PC-3 (cell line): ENCODE data around the gene UBA5. TPM values are rescaled to one million over a fixed set of nuclear protein-coding genes. Genes with fewer than 3 reads are reported as not detected.

ENCODE experiments used
- ATAC-seq: fragments of 200-7000 bp; cut with Tn5 transposase; 2 replicates; pipeline ENCODE4 v1.9.1; 2020; ENCODE audit warnings: mild to moderate bottlenecking, moderate library complexity
- BruUV-seq: library from RNA; stranded (reverse); fragments of 400-500 nt; replicated peaks from 2 replicates; lab custom pipeline; 2021; lab: Mats Ljungman, UMichigan
- CTCF ChIA-PET: fragments of 300-600 bp; sonication (Branson Sonifier 250); formaldehyde crosslinking; loops from one replicate; lab custom pipeline; 2022; ENCODE audit warnings: antibody characterized with exemption; lab: Charles Lee
- POLR2A ChIA-PET: fragments of 300-600 bp; sonication (Branson Sonifier 250); formaldehyde crosslinking; loops from one replicate; lab custom pipeline; 2022; ENCODE audit warnings: antibody characterized with exemption; ENCODE audit not compliant: unreplicated experiment; lab: Charles Lee
- DNase-seq: peaks from one replicate; pipeline ENCODE4 v3.0.0-alpha.2; 2015
- H2AFZ ChIP-seq: fragments of 300-600 bp; sonication (generic); 2 replicates; pipeline ENCODE4 v1.6.0; 2016; ENCODE audit warnings: antibody characterized with exemption, low read length
- H3F3A ChIP-seq: fragments of 300-600 bp; sonication (generic); one replicate; pipeline ENCODE4 v1.6.0; 2017; ENCODE audit warnings: antibody characterized with exemption, low read length, control low read depth, mild to moderate bottlenecking; ENCODE audit not compliant: unreplicated experiment
- H3K27ac ChIP-seq: fragments of 300-600 bp; sonication (generic); 2 replicates; pipeline ENCODE4 v1.5.1; 2016; ENCODE audit warnings: mild to moderate bottlenecking, low read length
- H3K27me3 ChIP-seq: fragments of 300-600 bp; sonication (generic); 2 replicates; pipeline ENCODE4 v1.6.1; 2016; ENCODE audit warnings: low read length, mixed read lengths
- H3K36me3 ChIP-seq: fragments of 300-600 bp; sonication (generic); 2 replicates; pipeline ENCODE4 v1.6.1; 2016; ENCODE audit warnings: low read depth, mixed run types, low read length, mixed read lengths
- H3K4me1 ChIP-seq: fragments of 300-600 bp; sonication (generic); 2 replicates; pipeline ENCODE4 v1.5.1; 2016; ENCODE audit warnings: low read length; ENCODE audit not compliant: insufficient read depth
- H3K4me2 ChIP-seq: fragments of 300-600 bp; sonication (generic); 2 replicates; pipeline ENCODE4 v1.6.0; 2016; ENCODE audit warnings: low read length
- H3K4me3 ChIP-seq: fragments of 300-600 bp; sonication (generic); 2 replicates; pipeline ENCODE4 v1.5.1; 2016; ENCODE audit warnings: mild to moderate bottlenecking, low read length, mixed read lengths
- H3K79me2 ChIP-seq: fragments of 300-600 bp; sonication (generic); 2 replicates; pipeline ENCODE4 v1.6.1; 2017; ENCODE audit warnings: low read length, mixed read lengths
- H3K9ac ChIP-seq: fragments of 300-600 bp; sonication (generic); 2 replicates; pipeline ENCODE4 v1.6.0; 2016; ENCODE audit warnings: mild to moderate bottlenecking, low read length
- H3K9me2 ChIP-seq: fragments of 300-600 bp; sonication (generic); replicated peaks from 2 replicates; pipeline ENCODE4 v1.6.1; 2016; ENCODE audit warnings: mixed run types, low read length, mixed read lengths
- H3K9me3 ChIP-seq: fragments of 300-600 bp; sonication (generic); 2 replicates; pipeline ENCODE4 v1.6.1; 2016; ENCODE audit warnings: low read length, mixed read lengths
- H4K20me1 ChIP-seq: fragments of 300-600 bp; sonication (generic); 2 replicates; pipeline ENCODE4 v1.6.1; 2016; ENCODE audit warnings: low read length, mixed read lengths
- CTCF ChIP-seq: fragments of 300-600 bp; sonication (generic); conservative IDR thresholded peaks from 2 replicates; pipeline ENCODE4 v1.5.1; 2017; ENCODE audit warnings: antibody characterized with exemption, low read depth, mild to moderate bottlenecking, low read length
- EZH2 ChIP-seq: fragments of 300-600 bp; sonication (generic); IDR thresholded peaks from one replicate; pipeline ENCODE4 v1.6.1; 2017; ENCODE audit warnings: antibody characterized with exemption, mild to moderate bottlenecking, low read length; ENCODE audit not compliant: unreplicated experiment
- EZH2phosphoT487 ChIP-seq: fragments of 300-600 bp; sonication (generic); IDR thresholded peaks from 2 replicates; pipeline ENCODE4 v1.6.1; 2018; ENCODE audit warnings: mild to moderate bottlenecking, antibody characterized with exemption, low read length, borderline replicate concordance
- intact Hi-C: fragments of 100-400 bp; cut with micrococcal nuclease; formaldehyde crosslinking; loops from 2 replicates; pipeline ENCODE4 v1.9.0; 2023
- total RNA-seq: library from RNA; depleted of rRNA; stranded (reverse); fragments of >200 nt; gene quantifications from 2 replicates; pipeline ENCODE4 v1.2.3, GENCODE V29; 2014

UBA5 gene
- total RNA-seq, 1 experiment from 2014 or later: 78.7 TPM

DNA sequence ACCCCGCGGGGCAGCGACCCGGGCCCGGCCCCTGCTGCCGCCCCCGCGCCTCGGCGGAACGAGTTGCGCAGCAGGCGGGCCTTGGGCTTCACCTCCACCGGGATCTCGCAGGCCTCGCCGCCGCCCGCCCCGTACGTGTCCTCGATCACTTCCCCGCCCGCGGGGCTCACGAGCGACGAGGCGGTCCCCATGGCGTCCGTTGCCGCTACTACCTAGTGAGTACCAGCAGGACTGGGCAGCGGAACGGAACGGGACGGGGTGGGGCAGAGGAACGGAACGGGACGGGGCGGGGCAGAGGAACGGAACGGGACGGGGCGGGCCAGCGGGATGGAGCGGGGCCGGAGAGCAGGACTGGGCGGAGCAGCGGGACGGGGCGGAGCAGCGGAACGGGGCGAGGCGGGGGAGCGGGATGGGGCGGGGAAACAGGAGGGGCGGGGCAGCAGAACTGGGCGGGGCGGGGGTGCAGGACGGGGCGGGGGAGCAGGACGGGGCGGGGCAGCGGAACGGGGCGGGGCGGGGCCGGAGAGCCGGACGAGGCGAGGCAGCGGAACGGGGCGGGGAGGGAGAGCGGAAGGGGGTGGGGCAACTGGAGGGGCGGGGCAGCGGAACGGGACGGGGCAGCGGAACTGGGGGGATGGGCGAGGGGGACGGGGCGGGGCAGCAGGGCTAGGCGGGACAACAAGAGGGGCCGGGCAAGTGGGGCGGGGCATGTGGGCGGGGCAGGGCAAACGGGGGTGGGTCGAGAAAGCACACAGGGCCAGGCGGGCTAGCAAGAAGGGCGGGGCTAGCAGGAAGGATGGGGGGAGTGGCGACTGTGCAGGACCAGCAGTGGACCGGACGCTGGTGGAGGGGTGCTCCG lies 62.3 kb downstream of the UBA5 start, which contains the start of gene NPHP3:
Gene NPHP3 (minus strand): TSS at position 245 of the 859 bp plus-strand sequence. CDS start 54 bp downstream, at position 191.
- no TSS peak for BruUV-seq
- Histone ChIP-seq H3K4me2 (peak within 1 kb of the TSS; percentile 94), H3K4me1 (peaks cover 15% of the 10 kb centered on the region), H4K20me1 (no peaks in the 10 kb centered on the region), H3F3A (no peaks in the 10 kb centered on the region), H3K4me3 (peak within 1 kb of the TSS; percentile 89), H3K36me3 (no peaks in the 10 kb centered on the region), H3K9ac (peak within 1 kb of the TSS; percentile 69), H3K79me2 (peaks cover 18% of the 10 kb centered on the region), H3K9me3 (no peaks in the 10 kb centered on the region), H2AFZ (peak within 1 kb of the TSS; percentile 99), H3K27ac (no peak within 1 kb of the TSS), H3K27me3 (no peaks in the 10 kb centered on the region), H3K9me2 (no peaks in the 10 kb centered on the region)
- CTCF ChIA-PET: no interaction called here
- ATAC-seq: peak; percentile 85
- intact Hi-C loops: loop anchor here (5.0 kb wide), 1 partner anchor 850 kb away; the partner anchor contains the start of gene CDV3
- DNase-seq: peak; percentile 79
- no peak for TF ChIP-seq EZH2
- TF ChIP-seq EZH2phosphoT487: no peak
- no peak for TF ChIP-seq CTCF
- POLR2A ChIA-PET: no interaction called here

- no peak for DNase-seq
- CTCF ChIA-PET: no interaction called here
- H3K9me2 ChIP-seq: no peaks in the 10 kb centered on the region
- H3K27ac ChIP-seq: no peak overlapping the region
- POLR2A ChIA-PET: no interaction called here
- peak overlapping the region; percentile 99 for H2AFZ ChIP-seq
- intact Hi-C loops: loop anchor here (5.0 kb wide), 1 partner anchor 849 kb away; the partner anchor contains the start of gene CDV3
- no peaks in the 10 kb centered on the region for H3K36me3 ChIP-seq
- peaks cover 18% of the 10 kb centered on the region for H3K79me2 ChIP-seq
- peak overlapping the region; percentile 94 for H3K4me2 ChIP-seq
- TSS peak; percentile 35 for BruUV-seq
- no peak for TF ChIP-seq EZH2phosphoT487
- TF ChIP-seq CTCF: no peak
- no peak for TF ChIP-seq EZH2
- H3K9me3 ChIP-seq: no peaks in the 10 kb centered on the region
- no peak for ATAC-seq
- H3K4me3 ChIP-seq: peak overlapping the region; percentile 89
- no peaks in the 10 kb centered on the region for H4K20me1 ChIP-seq
- no peaks in the 10 kb centered on the region for H3F3A ChIP-seq
- peak overlapping the region; percentile 55 for H3K9ac ChIP-seq
- peaks cover 15% of the 10 kb centered on the region for H3K4me1 ChIP-seq
- H3K27me3 ChIP-seq: no peaks in the 10 kb centered on the region
Observed at GRCh38 chr3:132723024-132723950, 63.2 kb downstream of the UBA5 start.
